ENCODE data around the gene FEZF2. TPM values are rescaled to one million over a fixed set of nuclear protein-coding genes. Genes with fewer than 3 reads are reported as not detected.

The FEZF2 gene
- total RNA-seq, 1 donor from 2014 or later, result 7.6 TPM

DNA sequence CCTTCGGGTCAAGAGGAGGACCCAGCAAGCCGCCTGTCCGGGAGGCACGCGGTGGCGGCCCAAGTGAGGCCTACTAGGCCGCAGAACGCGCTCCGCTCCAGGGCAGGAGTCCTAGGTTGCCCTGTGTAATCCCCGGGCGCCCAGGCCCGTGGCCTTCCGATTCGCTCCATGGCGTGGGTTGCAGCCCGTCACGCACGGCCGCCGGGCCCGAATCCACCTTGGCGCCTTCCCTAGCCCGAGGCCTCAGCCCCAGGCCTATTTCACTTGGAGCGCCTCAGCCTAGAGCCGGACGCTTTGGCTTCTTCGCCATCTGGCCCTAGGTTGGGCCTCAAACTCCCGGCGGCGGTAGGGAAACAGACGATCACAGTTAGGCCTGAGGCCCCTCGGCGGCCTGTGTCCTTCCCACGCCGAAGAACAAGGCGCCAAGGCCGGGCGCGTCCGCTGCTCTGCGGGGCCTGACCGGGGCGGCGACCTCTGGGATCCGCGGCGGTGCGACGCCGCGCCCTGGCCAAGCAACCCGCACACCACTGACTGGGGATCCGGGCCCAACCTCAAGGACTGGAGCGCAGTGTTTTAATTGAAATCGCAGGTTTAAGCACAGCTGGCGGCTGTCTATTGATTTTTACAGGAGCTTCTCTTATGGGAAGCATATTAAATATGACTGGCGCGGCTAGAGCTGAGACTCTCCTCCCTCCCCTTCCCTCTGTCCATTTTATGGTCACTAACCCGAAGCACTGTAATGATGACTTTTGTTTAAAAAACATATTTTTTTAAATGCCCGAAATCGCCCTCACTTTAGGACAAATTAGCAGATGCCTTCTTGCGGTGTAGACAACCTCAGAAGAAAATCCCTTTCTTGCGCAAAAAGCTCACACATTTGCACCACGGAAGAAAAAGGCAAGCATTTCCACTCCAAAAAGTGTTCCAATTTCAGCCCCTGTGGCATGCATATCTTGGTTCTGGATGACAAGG is 3.8 kb upstream of the FEZF2 start:
- Histone ChIP-seq H3K79me2 (ENCODE audit: low read depth) (no peaks in the 10 kb centered on the region), H2AFZ (replicated peaks) (no peak overlapping the region), H3F3A (ENCODE audit: low read depth) (peaks cover 79% of the 10 kb centered on the region), H3K27me3 (peaks cover 100% of the 10 kb centered on the region), H3K27ac (no peak overlapping the region), H4K20me1 (ENCODE audit: low read depth) (peaks cover 83% of the 10 kb centered on the region), H3K9ac (no peak overlapping the region), H3K4me2 (peak overlapping the region; percentile 70), H3K9me3 (ENCODE audit: low read depth) (no peaks in the 10 kb centered on the region), H3K4me3 (no peak overlapping the region), H3K36me3 (no peaks in the 10 kb centered on the region), H3K4me1 (peaks cover 66% of the 10 kb centered on the region)
- Mint-ChIP-seq H3K27me3 (ENCODE audit: insufficient read depth, low read depth) (peaks cover 82% of the 10 kb centered on the region), H3K4me1 (peaks cover 42% of the 10 kb centered on the region), H3K36me3 (peaks cover 2% of the 10 kb centered on the region), H3K9me3 (peaks cover 6% of the 10 kb centered on the region), H3K4me3 (peak overlapping the region; percentile 56), H3K27ac (no peak overlapping the region)
- TF ChIP-seq EZH2phosphoT487 (IDR thresholded peaks at IDR 0.05) (peak; percentile 92), CTCF (IDR thresholded peaks at IDR 0.05) (no peak), EZH2 (IDR thresholded peaks at IDR 0.05) (peak; percentile 94)
- DNase-seq (ENCODE audit: low spot score), result peak; percentile 59

GRCh38 chr3:62376454-62376720 is 3.0 kb upstream of the FEZF2 start:
- no peak overlapping the region for H2AFZ ChIP-seq (replicated peaks)
- no peak for DNase-seq (ENCODE audit: low spot score)
- peaks cover 100% of the 10 kb centered on the region for H3K27me3 ChIP-seq
- no peaks in the 10 kb centered on the region for H3K9me3 ChIP-seq (ENCODE audit: low read depth)
- peaks cover 87% of the 10 kb centered on the region for H3F3A ChIP-seq (ENCODE audit: low read depth)
- H3K27ac ChIP-seq, result no peak overlapping the region
- TF ChIP-seq EZH2phosphoT487 (IDR thresholded peaks at IDR 0.05) (no peak), CTCF (IDR thresholded peaks at IDR 0.05) (no peak), EZH2 (IDR thresholded peaks at IDR 0.05) (no peak)
- peaks cover 91% of the 10 kb centered on the region for H4K20me1 ChIP-seq (ENCODE audit: low read depth)
- peaks cover 2% of the 10 kb centered on the region for H3K36me3 Mint-ChIP-seq
- H3K4me2 ChIP-seq, result peak overlapping the region; percentile 81
- peaks cover 5% of the 10 kb centered on the region for H3K9me3 Mint-ChIP-seq
- H3K79me2 ChIP-seq (ENCODE audit: low read depth), result no peaks in the 10 kb centered on the region
- peaks cover 70% of the 10 kb centered on the region for H3K4me1 ChIP-seq
- H3K27me3 Mint-ChIP-seq (ENCODE audit: insufficient read depth, low read depth), result peaks cover 81% of the 10 kb centered on the region
- no peak overlapping the region for H3K27ac Mint-ChIP-seq
- H3K4me1 Mint-ChIP-seq, result peaks cover 44% of the 10 kb centered on the region
- no peak overlapping the region for H3K9ac ChIP-seq
- no peaks in the 10 kb centered on the region for H3K36me3 ChIP-seq
- H3K4me3 ChIP-seq, result no peak overlapping the region
- no peak overlapping the region for H3K4me3 Mint-ChIP-seq

DNA sequence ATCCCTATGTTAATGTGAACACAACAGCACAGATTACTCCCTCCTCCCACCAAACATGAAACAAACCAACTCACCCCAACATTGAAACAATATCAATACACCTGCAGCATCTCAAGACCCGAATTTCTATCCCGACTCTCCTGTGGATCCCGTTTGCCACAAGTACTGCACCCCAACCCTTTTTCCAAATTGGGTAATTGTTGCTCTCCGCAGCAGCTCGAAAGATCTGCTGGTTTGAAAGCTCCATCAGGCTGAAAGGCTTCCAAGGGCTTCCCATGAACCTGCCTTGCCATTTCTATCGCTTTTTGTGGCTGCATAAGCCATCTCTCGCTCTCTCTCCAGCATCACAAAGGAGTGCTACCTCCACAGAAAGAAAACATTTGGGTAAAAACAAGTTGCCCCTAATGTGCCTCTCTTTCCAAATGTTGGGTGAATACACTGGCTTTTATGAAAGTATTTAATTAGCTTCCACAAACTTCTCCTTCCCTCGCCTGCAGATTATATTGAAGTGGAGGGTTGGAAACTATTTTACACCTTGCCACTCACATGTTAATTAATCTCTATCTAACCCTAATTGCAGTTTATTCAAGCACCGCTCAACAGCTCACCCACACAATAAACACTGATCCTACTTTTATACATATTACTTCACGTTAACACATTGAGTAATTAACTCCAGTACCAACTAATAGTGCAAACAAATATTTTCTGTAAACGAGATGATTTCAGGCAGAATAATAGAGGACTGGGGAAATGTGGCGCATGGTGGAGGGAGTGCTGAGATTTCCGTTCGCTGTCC is 2.5 kb upstream of the FEZF2 start:
- no peak overlapping the region for H3K9ac ChIP-seq
- H3K9me3 Mint-ChIP-seq, result peaks cover 3% of the 10 kb centered on the region
- no peak overlapping the region for H3K27ac ChIP-seq
- peaks cover 81% of the 10 kb centered on the region for H3K27me3 Mint-ChIP-seq (ENCODE audit: insufficient read depth, low read depth)
- H3K4me2 ChIP-seq, result peak overlapping the region; percentile 81
- H3K27me3 ChIP-seq, result peaks cover 100% of the 10 kb centered on the region
- H3K4me1 ChIP-seq, result peaks cover 73% of the 10 kb centered on the region
- peaks cover 90% of the 10 kb centered on the region for H3F3A ChIP-seq (ENCODE audit: low read depth)
- H3K27ac Mint-ChIP-seq, result peak overlapping the region; percentile 1
- no peak overlapping the region for H2AFZ ChIP-seq (replicated peaks)
- no peaks in the 10 kb centered on the region for H3K79me2 ChIP-seq (ENCODE audit: low read depth)
- H4K20me1 ChIP-seq (ENCODE audit: low read depth), result peaks cover 91% of the 10 kb centered on the region
- no peaks in the 10 kb centered on the region for H3K9me3 ChIP-seq (ENCODE audit: low read depth)
- peaks cover 5% of the 10 kb centered on the region for H3K36me3 Mint-ChIP-seq
- TF ChIP-seq EZH2phosphoT487 (IDR thresholded peaks at IDR 0.05), result no peak
- TF ChIP-seq EZH2 (IDR thresholded peaks at IDR 0.05), result no peak
- TF ChIP-seq CTCF (IDR thresholded peaks at IDR 0.05), result no peak
- DNase-seq (ENCODE audit: low spot score), result peak; percentile 34
- peak overlapping the region; percentile 66 for H3K4me3 Mint-ChIP-seq
- H3K36me3 ChIP-seq, result no peaks in the 10 kb centered on the region
- peaks cover 50% of the 10 kb centered on the region for H3K4me1 Mint-ChIP-seq
- H3K4me3 ChIP-seq, result no peak overlapping the region
